Cardiac septum (tissue), 1 donor: ENCODE measurements around the gene SPRR4. TPM values are rescaled to one million over a fixed set of nuclear protein-coding genes. Genes with fewer than 3 reads are reported as not detected.

Source experiments
- DNase-seq: peaks from one replicate; pipeline ENCODE4 v3.0.0-alpha.2; 2020; ENCODE audit warnings: low spot score
- intact Hi-C: fragments of 100-400 bp; cut with DNase I; formaldehyde crosslinking; loops from one replicate; pipeline ENCODE4 v1.14.0; 2022
- long read RNA-seq: library from polyadenylated mRNA; unstranded; transcript quantifications from one replicate; pipeline ENCODE4 v2.0.0, GENCODE V29; 2021
- total RNA-seq: library from RNA; stranded (reverse); fragmentation: NEBNext Ultra II Directional; extraction: Animal tissue kit (Norgen Biotek cat#: 25700); gene quantifications from one replicate; pipeline ENCODE4 v1.2.1, GENCODE V29; 2021
- donor health status: DM: no; HTN: no; CAD: no.

The SPRR4 gene
- not detected for total RNA-seq
- long read RNA-seq = 0 reads

GRCh38 chr1:152970495-152970894 is at the start of gene SPRR4:
Gene SPRR4 (plus strand): TSS chr1:152970648. CDS start chr1:152971891, 1,243 bp downstream.
- intact Hi-C loops = no loop called here
- DNase-seq = no peak

GRCh38 chr1:152924191-152924590 is 46.3 kb upstream of the SPRR4 start:
- intact Hi-C loops = no loop called here
- DNase-seq = no peak

DNA sequence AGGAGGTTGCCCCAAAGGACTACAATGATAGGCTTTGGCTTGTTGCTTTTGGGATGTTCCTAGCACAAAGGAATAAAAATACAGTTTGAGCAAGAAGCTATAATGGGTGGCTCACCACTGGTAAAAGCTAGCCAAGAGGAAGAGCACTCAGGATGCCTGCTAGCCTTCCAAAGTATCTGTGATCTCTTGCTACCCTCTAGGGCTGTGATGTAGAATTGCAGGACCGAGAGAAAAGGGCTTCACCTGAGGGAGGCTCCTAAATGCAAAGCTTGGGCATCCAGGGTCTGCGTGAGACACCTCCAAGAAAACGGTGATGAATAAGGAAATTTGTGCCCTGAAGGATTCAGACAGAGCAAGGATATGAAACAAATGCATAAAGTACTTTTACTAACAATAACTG is 44.4 kb upstream of the SPRR4 start:
- intact Hi-C loops = no loop called here
- no peak for DNase-seq

GRCh38 chr1:152928671-152929070 is 41.8 kb upstream of the SPRR4 start:
- DNase-seq = no peak
- intact Hi-C loops = no loop called here

GRCh38 chr1:152932170-152932811 is 38.2 kb upstream of the SPRR4 start:
- intact Hi-C loops = no loop called here
- DNase-seq = no peak

DNA sequence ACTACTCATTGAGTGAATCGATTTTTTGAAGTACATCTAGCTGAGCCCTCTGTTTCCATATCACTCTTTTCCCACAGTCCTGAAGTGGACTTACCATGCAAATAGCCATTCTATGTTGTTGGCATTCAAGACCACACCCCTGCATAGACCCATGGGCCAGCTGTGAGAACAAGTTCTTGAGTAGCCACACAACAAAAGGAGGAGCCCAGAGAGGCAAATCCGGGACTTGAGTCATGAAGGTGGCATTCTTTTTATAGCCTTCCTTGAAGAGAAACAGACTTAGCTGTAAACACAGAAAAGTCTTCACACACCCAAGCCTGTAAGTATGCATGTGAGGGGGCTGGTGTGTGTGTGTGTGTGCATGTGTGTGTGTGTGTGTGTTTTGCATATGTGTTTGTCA is 37.3 kb upstream of the SPRR4 start:
- intact Hi-C loops = no loop called here
- no peak for DNase-seq

GRCh38 chr1:152940614-152941013 is 29.8 kb upstream of the SPRR4 start:
- DNase-seq = no peak
- intact Hi-C loops = no loop called here

GRCh38 chr1:152941037-152941711 is 29.3 kb upstream of the SPRR4 start:
- DNase-seq = no peak
- intact Hi-C loops = no loop called here

GRCh38 chr1:152942161-152942560 is 28.3 kb upstream of the SPRR4 start:
- DNase-seq = no peak
- intact Hi-C loops = no loop called here

- DNase-seq = no peak
- intact Hi-C loops = no loop called here
Measured at GRCh38 chr1:152946248-152946647, 24.2 kb upstream of the SPRR4 start.

DNA sequence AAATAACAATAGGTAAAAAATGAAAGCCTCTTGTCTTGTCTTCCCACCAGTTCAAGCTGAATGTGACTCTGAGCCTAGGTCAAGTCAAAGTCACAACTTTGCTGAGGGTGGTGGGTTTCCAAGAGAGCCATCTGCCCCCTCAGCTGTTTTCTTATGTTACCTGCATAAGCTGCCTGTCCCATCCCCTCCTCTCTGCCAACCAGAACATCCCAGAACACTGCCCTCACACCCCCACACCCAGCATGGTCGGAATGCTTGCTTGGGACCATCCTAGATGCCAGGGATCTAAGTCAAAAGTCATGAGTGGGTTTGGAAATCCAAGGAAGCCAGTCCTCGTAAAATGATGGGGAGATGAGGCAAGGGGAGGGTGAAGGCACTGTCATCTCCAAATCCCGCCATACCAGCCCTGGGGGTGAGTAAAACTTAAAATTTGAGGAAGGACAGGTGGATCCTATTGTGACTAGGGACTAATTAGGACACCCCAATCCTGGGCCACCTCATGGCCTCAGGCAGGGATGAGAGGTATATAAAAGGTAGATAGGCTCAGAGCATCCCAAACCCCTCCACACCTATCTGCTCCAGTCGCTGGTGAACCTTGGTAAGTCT is 23.7 kb upstream of the SPRR4 start, which contains the start of gene SPRR5:
Gene SPRR5, plus strand, starts transcription at position 556 of the 606 bp plus-strand sequence. CDS start 1,349 bp downstream, outside the sequence.
- DNase-seq = no peak
- intact Hi-C loops = no loop called here

- no peak for DNase-seq
- intact Hi-C loops = no loop called here
Measured at GRCh38 chr1:152951711-152952110, 18.7 kb upstream of the SPRR4 start.

GRCh38 chr1:152953761-152954160 is 16.7 kb upstream of the SPRR4 start:
- intact Hi-C loops = no loop called here

DNA sequence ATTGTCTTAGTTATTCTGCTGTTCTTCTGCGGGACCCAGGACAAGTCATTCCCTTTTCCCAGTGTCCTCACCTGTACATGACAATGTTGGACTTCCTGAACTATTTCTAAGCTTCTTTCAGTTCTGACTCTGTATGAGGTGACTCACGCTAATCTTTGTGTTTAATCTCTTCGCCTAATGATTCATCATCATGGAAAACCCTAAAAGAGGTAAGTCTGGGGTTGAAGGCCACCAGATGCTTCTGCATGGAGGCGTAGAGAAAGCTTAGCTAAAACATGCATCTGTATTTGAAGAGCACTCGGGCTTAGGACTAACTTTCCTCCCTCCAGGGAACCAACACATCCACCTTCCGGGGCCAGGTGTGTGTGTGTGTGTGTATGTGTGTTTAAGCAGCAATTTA is 16.0 kb upstream of the SPRR4 start:
- DNase-seq = no peak
- intact Hi-C loops = no loop called here

More at GRCh38 chr1:152953761-152954160, 16.7 kb upstream of the SPRR4 start:
- DNase-seq = no peak

- intact Hi-C loops = no loop called here
- no peak for DNase-seq
Measured at GRCh38 chr1:152957561-152957960, 12.9 kb upstream of the SPRR4 start.

DNA sequence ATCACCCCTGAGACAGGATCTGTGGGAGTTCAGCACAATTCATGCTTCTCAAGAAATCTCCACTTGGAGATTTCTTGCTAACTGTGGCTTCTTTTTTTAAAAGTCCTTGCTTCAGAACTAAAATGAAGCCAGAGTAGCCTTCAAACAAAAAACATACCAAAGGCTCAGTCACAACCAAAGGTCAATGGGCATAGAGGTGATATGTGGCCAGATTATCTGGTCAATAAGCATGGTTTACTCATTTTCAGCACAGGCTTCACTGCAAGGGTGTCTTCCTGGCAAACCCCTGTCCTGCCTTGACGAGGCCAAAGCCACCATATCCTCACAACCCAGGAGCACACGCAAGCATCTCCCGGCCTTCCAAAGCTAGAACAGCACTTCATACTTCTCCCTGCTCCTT is 11.2 kb upstream of the SPRR4 start:
- no peak for DNase-seq
- intact Hi-C loops = no loop called here

- intact Hi-C loops = no loop called here
- no peak for DNase-seq
Measured at GRCh38 chr1:152959801-152960451, 10.5 kb upstream of the SPRR4 start.

DNA sequence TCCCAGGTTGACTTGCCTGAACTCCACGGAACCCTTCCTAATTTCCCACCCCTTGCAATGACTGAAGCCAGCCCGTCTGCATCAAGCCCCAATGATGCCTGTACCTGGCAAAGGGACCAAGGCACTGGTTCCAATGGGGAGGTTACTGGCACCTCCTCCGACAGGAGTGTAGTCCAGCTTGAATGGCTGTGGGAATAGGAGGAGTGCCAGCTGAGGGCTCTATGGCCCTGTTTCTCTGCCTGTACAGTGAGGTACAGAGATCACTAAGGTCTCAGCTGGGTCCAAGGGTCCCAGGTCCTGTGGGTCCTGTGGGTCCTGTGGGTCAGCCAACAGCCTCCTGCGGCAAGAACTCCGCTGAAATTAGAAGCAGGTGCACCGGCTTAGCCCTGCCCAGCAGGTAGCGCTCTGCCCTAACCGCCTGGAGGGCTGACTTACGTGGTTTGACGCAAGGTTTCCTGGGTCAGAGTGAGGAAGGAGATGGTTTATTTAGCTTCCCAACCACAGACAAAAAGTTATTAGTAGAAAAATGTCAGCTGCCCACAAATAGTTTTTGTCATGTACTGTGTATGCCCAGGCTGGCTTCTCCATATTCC is 9.9 kb upstream of the SPRR4 start:
- DNase-seq = no peak
- intact Hi-C loops = no loop called here

DNA sequence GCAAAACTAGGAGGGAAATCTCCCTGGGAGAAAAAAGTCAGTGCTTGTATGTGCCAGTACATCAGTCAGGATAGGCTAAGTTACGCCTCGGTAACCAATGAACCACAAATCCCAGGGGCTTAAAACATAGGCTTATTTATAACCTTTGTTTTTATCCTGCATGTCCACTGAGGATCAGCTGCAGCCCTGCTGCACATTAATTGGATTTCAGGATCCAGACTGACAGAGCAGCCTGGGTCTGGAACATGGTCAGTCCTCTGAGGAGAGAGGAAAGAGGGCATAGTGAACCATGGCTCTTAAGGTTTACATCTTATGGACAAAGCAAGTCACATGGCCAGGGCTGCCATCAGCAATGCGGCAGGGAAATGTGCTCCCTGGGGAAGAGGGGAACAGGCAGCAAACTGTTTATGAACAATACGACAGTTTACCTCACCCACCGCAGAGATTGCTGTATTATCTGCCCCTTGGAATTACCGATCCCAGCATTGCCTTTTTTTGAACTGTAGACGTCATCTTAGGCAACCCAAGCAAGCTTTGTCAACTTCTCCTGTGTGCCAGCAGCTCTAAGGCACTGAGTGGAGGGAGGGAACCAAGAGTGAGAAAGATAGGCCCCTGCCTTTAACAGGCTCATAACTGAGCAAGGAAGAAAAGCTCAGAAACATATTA is 9.1 kb upstream of the SPRR4 start:
- intact Hi-C loops = no loop called here
- DNase-seq = no peak
